Fibroblast of peridontal ligament (primary cell): ENCODE data around the gene ARPC2.
A peak's percentile ranks its signal among the peaks of the same experiment; 100 is the strongest.
"Not testable (repeated sequence)": the region's sequence is repeated elsewhere in the genome, so short reads cannot be mapped to it uniquely, and the experiment has no call there.

Experiments used
- DNase-seq: peaks from one replicate; pipeline ENCODE4 v3.0.0-alpha.2; 2010; ENCODE audit errors: extremely low read depth

The ARPC2 gene

GRCh38 chr2:218270721-218271486, 53.9 kb downstream of the ARPC2 start:
- DNase-seq: peak; percentile 22

GRCh38 chr2:218271487-218271797, 54.5 kb downstream of the ARPC2 start:
- DNase-seq: no peak

GRCh38 chr2:218271865-218272530, 55.0 kb downstream of the ARPC2 start:
- no peak for DNase-seq

- peak; percentile 93 for DNase-seq
Measured at GRCh38 chr2:218272531-218273212, 55.7 kb downstream of the ARPC2 start.

GRCh38 chr2:218273214-218273907, 56.4 kb downstream of the ARPC2 start:
- not testable (repeated sequence) for DNase-seq

GRCh38 chr2:218273908-218274249, 56.9 kb downstream of the ARPC2 start:
- no peak for DNase-seq

- DNase-seq: no peak
Measured at GRCh38 chr2:218274586-218274985, 57.6 kb downstream of the ARPC2 start.

- DNase-seq: no peak
Measured at GRCh38 chr2:218275371-218276072, 58.5 kb downstream of the ARPC2 start.

GRCh38 chr2:218276986-218277755, 60.2 kb downstream of the ARPC2 start:
- no peak for DNase-seq

GRCh38 chr2:218277921-218278320, 60.9 kb downstream of the ARPC2 start:
- DNase-seq: no peak

GRCh38 chr2:218278531-218279360, 61.8 kb downstream of the ARPC2 start:
- no peak for DNase-seq

- no peak for DNase-seq
Measured at GRCh38 chr2:218280260-218280870, 63.4 kb downstream of the ARPC2 start.

GRCh38 chr2:218281449-218281848, 64.5 kb downstream of the ARPC2 start:
- DNase-seq: no peak

GRCh38 chr2:218282173-218282991, 65.4 kb downstream of the ARPC2 start:
- peak; percentile 36 for DNase-seq

GRCh38 chr2:218284106-218284811, 67.3 kb downstream of the ARPC2 start:
- peak; percentile 70 for DNase-seq

GRCh38 chr2:218285604-218286003, 68.6 kb downstream of the ARPC2 start:
- DNase-seq: peak; percentile 78

- DNase-seq: peak; percentile 96
Measured at GRCh38 chr2:218286570-218287459, 69.8 kb downstream of the ARPC2 start.
